Medulla oblongata (tissue), 1 donor: ENCODE results near the gene EGFR.

Source experiments
- DNase-seq: peaks from one replicate; pipeline ENCODE4 v3.0.0-alpha.2; 2015; ENCODE audit errors: extremely low spot score

Gene EGFR

GRCh38 chr7:55061726-55062499 lies 43.1 kb downstream of the EGFR start:
- DNase-seq, result no peak

DNA sequence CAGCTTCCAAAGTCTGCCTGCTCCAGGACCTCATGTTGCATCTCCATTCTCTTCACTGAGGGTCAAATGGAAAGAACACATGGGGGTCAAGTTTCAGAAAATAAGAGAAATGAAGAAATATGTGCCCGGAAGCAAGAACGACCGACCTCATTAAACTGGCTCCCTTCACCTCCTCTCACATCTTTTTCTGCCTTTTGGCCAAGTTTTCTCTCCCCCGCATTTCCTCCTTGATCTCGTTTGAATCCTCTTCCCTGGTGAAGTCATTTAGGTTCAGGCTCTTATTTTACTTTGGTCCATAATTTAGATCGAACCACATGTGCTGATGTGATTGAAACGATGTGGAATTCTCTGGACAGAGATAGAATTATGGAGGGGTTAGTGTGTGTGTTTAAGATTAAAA lies 44.2 kb downstream of the EGFR start:
- no peak for DNase-seq

DNA sequence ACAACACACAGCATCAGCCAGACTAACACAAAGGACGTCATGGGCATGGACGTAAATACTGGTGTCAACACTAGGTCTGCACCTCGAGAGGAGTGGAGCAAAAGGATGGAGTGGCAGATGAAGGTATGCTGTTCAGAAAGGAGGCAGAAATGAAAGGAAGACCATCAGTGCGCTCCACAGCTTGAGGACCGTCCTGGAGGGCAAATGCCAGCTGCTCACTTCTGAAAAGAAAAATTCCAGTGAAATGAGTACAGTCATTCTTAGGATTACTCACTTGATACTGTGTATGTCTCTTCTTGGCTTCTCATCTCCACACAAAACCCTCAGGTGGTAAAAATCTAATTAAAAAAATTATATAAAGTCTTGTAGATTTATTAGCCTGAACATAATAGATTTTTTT lies 44.8 kb downstream of the EGFR start:
- DNase-seq, result no peak

GRCh38 chr7:55065079-55065478 lies 46.3 kb downstream of the EGFR start:
- no peak for DNase-seq

- DNase-seq, result no peak
Measured at GRCh38 chr7:55065511-55066229, 46.9 kb downstream of the EGFR start.

GRCh38 chr7:55066524-55066923 lies 47.7 kb downstream of the EGFR start:
- DNase-seq, result no peak

DNA sequence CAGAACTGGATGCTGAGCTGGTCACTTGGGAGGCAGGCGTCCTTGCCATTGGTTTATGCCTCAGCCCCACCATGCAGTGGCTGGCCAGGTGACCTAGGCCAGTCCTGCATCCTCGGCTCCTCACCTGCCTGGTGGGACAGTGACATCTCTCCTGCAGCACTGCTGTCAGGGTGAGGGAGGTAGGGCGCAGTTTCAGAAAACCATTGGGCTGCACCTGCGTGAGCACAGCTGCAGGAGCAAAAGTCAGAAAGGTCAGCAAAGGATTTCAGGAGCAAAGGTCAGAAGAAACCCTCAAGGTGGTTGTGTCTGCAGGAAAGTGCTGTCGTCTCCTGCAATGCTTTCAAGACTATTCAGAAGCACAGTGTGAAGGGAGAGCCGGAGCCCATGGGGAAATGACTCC lies 48.1 kb downstream of the EGFR start:
- DNase-seq, result no peak

DNA sequence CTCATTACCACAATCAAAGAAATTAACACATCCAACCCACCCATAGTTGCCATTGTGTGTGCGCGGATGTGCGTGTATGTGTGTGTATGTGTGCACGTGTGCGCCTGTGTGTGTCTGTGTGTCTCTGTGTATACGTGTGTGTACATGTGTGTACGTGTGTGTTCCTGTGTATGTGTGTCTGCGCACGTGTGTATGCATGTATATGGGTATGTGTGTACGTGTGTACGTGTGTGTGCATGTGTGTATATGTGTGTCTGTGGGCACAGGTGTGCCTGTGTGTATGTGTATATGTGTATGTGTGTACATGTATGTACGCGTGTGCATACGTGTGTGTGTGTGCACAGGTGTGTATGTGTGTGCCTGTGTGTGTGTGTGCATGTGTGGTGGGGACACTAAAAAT lies 48.9 kb downstream of the EGFR start:
- DNase-seq, result no peak

- no peak for DNase-seq
Measured at GRCh38 chr7:55069271-55069792, 50.5 kb downstream of the EGFR start.

- DNase-seq, result no peak
Measured at GRCh38 chr7:55070271-55070743, 51.5 kb downstream of the EGFR start.

DNA sequence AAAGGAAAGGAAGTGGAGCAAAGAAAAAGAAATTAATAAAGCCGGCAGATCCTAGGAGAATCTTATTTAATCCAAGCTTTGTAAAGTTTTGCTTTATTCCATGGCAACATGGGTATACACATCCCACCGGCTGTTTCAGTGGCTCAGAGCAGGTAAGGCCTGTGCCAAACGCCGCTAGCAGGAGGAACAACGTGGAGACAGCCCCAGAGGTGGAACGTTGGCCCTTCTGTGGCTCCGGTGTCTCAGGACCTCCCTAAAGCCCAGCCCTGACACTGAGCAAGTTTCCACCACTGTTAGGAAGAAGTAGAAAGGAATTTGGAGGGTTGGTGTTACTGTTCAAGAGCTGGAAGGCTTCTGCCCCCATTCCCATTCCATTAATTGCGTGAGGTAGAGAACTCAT lies 52.0 kb downstream of the EGFR start:
- DNase-seq, result no peak

DNA sequence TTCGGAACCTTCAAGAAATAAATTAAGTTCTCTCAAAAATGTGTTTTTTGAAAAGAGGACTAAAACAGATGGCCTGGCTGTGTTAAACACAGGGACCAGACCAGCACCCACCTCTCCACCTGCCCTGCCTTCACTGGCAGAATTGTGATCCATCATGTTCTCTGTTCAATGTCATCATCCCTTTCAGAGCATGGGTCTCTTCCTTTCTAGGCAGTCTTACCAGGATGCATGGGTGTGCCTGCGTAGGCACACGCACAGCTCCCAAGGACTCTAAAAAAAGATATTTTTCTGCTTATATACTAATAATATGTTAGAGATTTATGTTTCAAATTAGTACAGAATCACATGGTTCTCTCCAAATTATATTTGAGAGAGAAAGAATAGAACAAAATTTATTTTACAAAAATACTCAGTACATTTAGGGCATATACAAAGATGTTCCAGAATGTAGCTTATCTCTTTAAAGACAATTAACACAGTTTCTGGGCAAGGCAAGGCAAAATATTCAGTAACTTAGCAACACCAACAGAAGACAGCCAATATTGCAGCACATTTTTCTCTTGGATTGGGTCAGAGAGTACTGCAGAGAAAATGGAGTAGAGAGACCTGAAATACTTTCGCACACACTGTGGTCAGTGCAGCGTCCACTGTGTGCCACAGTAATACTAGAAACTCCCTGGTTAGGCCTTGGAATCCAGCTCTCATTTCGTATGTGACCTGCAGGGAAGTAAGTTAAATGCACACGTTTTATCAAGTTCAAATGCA lies 52.8 kb downstream of the EGFR start:
- DNase-seq, result no peak

DNA sequence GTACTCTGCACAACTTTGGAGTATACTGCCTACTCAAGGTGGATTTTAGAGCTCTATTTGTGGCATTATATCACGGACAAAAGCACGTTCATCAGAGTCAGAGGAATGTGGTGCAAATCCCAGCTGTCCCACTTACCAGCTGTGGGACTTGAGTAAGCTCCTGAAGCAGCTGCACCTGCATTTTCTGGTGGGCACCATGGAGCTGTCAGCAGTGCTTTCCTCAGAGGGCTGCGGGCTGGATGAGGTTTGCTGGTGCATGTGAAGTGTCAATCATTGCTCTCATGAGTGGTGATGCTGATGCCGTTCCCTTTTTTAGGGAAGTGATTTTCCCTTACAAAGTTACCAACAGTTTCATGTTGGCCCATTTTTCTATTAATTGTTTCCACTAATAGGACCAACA lies 53.4 kb downstream of the EGFR start:
- DNase-seq, result no peak

GRCh38 chr7:55073051-55073511 lies 54.3 kb downstream of the EGFR start:
- DNase-seq, result no peak

GRCh38 chr7:55073976-55074528 lies 55.2 kb downstream of the EGFR start:
- DNase-seq, result no peak

DNA sequence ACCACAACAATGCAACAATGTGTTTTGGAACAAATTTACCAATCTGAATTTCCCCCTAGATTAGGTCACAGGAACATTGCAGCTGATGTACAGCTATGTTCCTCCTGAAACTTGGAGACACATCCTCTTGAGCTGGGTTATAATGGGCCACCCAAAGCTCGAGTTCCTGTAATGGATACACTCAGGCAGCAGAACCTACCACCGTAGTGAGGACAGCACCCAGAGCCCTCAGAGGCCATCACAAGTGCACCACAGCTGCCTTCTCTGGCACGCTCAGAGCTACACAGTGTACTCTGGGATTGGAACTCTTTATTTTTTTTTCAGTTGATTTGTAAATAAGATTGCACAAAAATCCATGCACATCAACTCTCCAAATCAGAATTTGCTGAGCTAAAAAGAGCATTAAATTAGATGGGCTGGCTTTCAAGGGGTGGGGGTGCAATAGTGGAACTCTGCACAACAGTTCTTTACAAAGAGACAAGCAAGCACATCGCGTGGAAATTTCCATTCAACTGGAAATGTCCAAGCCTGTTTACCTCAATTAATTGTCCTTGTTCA lies 56.7 kb downstream of the EGFR start:
- DNase-seq, result no peak

DNA sequence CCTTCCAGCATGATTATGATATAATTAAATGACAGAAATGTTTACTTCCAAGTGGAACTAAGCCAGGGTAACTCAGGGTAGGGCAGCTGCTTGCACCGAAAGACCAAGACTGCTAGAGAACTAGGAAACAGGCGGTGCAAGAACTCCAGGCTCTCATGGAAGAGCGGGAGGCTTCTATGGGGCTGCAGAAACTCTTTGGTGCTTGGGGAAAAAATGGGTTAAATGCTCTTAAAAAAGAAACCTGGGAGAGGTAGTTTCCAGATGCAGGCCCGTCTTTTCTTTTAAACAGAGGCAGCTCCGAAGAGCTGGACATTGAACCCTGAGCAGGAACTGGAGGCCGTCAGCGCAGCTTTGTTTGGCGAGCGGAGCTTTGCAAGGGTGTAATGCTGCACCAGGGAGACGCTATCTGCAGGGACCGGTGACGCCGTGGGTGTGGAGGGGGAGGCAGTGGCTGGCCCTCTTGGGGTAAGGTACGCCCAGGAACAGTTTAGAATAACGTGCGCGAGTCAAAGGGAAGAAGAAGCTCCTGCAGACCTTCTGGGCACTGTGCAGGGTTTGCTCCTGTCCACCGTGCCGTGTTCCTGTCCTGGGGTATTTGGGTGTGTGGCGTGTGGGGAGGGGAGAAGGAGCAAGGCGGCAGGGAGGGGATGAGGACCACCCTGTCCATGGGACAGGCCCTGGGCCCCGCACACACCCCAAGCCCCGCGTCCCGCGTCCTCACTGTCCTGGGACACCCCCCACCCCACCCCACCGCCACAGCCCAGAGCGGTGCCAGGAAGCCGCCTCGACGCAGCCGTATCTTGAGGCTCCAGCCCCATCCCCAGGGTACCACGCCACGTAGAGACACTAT lies 59.0 kb downstream of the EGFR start:
- DNase-seq, result no peak

DNA sequence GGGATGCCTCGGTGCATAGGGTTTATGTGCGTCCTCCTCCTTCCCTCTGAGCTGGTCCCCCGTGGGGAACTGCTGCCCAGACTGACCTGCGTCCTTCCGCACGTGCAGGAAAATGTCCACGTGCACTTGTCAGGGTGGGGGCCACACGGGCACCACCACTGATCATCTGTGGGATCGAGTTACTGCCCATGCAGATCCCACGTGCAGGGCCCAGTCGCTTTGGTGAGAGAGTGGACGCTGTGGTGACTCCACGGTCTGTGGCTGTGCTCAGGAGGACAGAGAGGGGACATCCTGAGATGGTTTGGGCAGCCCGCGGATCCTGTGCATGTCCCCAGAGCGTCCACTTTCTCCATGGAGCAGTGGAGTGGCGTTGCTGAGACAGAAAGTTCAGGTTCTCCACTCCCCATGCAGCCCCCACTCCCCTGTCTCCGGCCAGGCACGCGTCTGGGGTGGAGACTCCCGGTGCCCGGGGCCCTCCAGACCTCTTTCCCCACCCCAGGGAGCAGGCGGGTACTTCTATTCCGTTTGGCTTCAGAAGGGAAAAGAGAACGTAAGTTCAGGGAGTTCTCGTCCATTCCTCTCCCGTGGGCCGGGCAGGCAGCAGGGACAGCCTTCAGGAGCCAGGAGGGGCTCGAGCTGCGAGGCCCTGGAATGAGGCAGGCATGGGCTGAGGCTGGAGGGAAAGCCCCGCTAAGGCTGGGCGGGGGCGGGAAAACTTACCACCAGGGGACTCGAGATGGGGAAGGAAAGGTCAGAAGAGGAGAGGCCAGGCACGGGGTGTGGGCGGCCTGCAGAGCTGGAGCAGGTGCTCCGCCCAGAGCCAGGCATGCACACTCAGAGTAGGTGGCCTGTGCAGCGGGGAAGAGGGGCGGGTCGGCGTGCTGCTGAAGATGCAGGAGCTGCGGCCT lies 59.9 kb downstream of the EGFR start:
- no peak for DNase-seq

DNA sequence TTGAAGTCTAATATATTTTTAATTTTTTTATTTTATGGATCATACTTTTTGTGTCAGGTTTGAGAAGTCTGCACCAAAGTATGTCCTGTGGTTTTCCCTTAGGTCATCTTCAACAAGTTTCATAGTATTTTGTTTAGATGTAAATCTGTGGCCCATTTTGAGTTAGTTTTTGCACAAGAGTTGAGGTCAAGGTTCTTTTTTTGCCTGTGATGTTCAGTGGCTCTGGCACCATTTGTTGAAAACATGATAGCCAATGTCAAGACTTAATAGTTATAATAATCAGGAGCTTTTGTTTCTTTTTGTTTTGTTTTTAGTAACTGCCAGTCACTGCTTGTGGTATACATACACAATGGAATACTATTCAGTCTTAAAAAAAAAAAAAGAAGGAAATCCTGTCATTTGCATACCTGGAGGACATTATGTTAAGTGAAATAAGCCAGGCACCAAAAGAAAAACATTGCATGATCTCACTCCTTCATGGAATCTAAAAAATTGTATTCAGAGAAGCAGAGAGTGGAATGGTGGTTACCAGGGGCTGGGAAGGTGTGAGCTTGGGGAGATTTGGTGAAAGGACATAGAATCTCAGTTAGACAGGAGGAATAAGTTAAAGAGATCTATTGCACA lies 61.3 kb downstream of the EGFR start:
- no peak for DNase-seq
